Muscle of arm (tissue), 12 donors: ENCODE data around the gene MYL7. TPM values are rescaled to one million over a fixed set of nuclear protein-coding genes. Genes with fewer than 3 reads are reported as not detected.
"Not testable (repeated sequence)": the region's sequence is repeated elsewhere in the genome, so short reads cannot be mapped to it uniquely, and the experiment has no call there.

Source experiments
- DNase-seq: peaks from one replicate; pipeline ENCODE4 v3.0.0-alpha.2; 2013
- polyA plus RNA-seq, 12 donors: library from polyadenylated mRNA; unstranded; fragments of 120-200 nt; gene quantifications; one replicate each; pipeline ENCODE4 v1.2.1, GENCODE V29; 2013; ENCODE audit not compliant: insufficient read length in 12 of 12

The MYL7 gene
- polyA plus RNA-seq, 12 donors: 1.6 to 7.7 (median 3.9) TPM; not detected in 2

DNA sequence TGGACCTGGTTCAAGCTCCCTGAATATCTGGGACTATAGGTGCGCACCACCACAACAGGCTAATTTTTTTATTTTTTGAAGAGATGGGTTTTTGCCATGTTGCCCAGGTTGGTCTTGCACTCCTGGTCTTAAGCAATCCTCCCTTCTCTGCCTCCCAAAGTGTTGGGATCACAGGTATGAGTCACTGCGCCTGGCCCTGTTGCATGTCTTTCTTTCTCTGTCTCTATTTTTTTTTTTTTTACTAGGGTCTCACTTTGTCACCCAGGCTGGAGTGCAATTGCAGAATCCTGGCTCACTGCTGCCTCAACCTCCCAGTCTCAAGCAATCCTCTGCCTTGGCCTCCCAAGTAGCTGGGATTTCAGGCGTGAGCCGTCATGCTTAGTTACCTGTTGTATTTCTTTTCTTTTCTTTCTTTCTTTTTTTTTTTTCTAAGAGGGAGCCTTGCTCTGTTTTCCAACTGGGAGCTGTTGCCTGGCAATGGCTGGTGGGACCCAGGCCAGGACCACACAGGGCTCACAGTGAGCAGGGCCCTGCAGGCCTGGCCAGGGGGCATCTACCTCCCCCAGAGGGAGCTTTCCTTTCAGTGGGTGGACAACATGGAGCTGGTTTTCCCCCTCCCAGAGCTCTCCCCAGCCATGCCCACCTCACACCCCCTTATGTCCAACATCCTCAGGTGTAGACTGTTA, 6.0 kb downstream of the MYL7 start:
- no peak for DNase-seq

DNA sequence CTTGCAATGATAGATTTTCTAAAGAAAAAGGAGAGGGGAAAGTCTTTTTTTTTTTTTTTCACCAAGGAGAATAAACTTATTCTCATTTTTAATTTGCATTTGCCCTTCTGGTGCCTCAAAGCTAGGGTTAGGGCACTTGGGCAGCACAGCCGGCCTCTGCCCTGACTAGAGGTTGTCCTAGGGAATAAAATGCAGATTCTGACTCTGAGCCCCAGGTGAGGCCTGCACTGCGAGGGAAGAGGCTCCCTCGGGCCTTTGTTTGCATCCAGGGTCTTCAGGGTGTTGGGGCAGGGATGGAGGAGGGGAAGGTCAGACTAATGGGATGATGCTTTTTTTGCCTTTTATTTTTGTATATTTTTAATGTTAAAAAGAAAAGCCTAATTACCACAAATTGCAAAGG, 7.8 kb downstream of the MYL7 start:
- no peak for DNase-seq

DNA sequence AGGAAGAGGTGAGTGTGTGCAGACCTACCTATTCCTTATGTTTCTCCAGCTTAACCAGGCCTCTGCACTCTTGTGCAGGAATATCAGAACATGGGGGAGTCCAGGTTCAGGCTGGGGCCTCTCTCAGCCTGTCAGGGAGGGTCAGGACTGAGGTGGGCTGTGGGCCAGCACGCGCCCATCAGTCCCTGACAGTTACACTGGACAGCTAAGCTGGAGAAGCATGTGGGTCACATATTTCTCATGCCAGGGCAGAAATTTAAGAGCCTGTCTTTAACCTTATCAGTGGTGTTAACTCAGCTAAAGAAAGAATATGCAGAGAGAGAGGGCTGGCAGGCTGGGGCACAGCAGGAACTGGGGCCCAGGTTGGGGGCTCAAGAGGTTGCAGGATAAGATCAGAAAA, 9.1 kb downstream of the MYL7 start:
- no peak for DNase-seq

DNA sequence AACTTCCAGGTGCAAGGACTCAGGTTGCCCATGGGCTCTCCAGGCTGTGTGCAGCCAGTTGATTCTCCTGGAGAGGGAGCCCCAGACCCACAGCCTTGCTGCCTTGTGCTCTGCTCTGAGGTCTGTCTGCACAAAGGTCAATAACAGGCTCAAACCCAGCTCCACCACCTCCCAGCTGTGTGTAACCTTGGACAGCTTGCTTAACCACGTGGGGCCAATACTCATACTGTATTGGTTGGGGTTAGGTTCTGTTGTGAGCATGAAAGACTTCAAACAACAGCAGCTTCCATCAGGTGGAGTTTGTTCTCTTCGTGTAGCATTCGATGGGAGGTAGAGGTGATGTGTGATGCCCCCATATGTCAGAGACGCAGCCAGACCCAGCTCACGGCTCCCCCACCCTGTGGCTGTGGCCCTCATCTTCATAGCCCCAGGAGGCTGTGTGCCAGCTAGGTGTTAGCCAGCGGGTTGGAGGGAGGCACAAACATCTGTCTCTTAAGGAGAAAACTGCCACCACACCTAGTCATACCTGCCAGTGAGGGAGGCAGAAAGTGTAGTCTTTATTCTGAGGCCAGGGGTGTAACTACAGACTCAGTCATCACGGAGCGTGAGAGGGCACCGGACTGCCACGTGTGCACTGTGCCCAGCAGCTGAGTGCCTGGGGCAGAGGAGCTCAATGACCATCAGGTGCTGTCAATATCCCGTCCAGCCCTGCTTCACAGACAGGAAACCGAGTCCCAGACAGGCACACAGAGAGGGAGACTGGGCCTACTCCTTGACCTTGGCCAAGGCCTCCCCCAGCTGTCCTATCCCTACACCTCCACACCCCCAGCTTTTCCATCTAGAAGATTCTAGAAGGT, 9.7 kb downstream of the MYL7 start:
- DNase-seq: no peak

DNA sequence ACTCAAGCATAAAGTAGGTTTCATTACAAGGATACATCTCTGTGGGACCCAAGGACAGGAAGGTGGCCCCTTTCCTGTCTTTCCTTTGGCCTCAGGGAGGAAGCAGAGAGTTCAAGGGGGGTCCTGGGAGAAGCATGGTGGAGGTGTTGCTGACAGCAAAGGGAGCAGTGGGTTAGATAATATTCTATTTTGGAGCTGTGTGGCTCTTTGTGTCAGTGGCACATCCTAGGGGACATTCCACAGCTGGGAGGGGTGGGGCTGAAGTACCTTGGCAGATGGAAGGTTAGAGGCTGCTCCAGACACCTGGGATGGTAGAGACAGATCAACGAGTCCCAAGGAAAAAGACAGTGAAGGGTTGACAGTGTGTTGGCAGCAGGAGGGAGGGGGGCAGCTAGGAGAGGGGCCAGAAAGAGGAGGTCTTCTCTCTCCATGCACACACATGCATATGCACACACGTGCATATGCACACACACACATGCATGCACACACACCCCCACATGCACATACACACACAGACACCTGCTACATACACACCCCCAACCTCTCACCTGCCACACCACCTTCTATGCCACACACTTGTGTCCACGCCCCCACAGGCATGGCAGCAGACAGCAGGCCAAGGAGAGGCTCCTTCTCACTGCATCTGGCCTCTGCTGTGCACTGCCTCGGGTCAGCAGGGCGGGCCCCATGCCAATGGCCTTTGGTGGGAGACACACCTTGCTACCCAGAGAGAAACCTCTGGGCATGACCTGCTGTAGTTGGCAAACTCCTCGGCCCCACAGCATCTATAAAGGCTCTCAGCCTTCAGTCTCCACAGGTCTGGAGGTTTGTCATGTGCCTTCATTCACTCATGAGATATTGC, 12.2 kb downstream of the MYL7 start:
- no peak for DNase-seq

DNA sequence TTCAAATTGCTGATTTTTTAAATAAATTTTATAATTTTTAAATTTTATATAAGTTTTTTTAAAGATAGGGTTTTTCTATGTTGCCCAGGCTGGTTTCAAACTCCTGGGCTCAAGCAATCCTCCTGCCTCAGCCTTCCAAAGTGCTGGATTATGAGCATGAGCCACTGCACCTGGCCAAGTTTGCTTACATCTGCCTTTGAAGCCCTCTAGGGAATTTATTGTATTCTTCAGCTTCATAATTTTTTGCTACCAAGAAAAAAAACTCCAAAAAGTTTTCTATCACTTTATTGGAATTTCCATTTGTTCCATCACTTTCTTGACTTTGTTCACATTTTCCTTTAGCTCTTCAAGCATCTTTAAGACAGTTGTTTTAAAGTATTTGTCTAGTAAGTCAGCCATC, 14.0 kb downstream of the MYL7 start:
- no peak for DNase-seq

DNA sequence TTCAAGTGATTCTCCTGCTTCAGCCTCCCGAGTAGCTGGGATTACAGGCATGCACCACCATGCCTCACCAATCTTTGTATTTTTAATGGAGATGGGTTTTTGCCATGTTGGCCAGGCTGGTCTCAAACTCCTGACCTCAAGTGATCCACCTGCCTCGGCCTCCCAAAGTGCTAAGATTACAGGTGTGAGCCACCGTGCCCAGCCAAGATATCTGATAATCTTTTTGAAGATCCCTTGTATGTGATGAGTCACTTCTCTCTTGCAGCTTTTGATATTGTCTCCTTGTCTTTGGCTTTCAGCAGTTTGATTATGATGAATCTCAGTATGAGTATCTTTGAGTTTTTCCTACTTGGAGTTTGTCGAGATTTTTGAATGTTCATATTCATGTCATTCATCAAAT, 14.6 kb downstream of the MYL7 start:
- DNase-seq: not testable (repeated sequence)

DNA sequence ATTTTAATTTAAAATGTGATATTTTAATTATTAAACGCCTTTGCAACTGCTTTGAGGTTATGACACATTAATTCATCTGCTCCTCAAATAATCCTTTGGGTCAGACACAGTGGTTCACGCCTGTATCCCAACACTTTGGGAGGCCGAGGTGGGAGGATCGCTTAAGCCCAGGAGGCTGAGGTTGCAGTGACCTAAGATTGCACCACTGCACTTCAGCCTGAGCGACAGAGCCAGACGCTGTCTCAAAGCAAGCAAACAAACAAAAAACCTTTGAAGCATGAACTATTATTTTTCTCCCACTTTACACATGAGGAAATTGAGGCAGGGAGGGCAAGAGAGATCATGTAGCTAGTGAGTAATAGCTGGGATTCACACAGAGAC, 16.3 kb downstream of the MYL7 start:
- DNase-seq: no peak

DNA sequence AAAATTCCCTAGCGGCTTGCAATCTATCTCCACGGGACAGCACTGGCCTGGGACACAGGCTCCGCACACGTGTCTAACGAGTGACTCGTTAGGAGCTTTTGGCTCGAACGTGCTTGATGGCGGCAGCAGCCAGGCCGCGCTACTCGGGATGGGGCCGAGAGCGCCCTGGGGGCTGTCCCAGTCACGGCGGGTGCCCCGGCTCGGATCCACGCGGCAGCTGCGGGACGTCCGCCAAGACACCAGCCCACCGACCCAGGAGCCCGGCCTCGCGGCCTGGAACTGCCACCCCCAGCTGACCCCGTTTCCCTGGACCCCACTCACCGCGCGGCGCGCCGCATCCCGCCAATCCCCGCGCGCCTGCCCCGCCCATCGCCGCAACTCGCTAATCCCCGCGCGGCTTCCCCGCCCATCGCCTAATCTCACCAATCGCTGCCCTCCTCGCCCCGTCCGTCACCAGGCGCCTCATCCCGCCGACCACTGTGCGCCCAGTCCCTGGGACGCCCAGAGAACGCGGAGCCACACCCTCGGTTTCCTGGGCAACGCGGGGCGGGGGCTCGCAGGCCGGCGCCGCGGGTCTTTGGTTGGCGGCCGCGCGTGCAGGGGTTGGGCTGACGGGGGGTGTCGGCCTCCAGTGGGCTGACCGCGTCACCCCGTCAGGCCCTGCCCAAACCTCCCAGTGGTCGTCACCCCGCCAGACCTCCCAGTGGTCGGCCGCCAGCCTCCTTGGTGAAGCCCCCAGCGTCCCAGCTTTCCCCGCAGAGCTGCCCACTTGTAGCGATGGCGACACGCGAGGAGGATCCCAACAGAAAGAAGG, 17.7 kb downstream of the MYL7 start, which contains the start of gene POLD2:
Gene POLD2, minus strand, starts transcription at position 359 of the 814 bp plus-strand sequence. CDS start 1,495 bp downstream, outside the sequence.
- peak; percentile 98 for DNase-seq

DNA sequence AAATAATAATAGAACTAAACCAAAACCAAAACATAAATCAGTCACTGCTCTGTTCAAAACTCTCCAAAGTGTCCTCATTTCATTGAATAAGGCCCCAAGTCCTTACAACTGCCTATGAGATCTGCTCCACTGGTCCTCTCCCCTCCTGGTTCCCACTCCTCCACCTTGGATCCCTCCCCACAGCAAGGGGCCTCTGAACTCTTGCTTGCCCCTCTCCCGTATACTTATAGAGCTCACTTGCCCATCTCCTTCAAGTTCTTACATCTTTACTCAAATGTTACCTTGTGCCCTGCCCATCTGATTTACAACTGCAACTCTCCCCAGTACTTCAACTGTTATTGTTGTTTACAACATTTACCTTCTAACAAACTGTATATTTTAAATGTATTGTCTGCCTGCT, 18.6 kb downstream of the MYL7 start:
- no peak for DNase-seq

DNA sequence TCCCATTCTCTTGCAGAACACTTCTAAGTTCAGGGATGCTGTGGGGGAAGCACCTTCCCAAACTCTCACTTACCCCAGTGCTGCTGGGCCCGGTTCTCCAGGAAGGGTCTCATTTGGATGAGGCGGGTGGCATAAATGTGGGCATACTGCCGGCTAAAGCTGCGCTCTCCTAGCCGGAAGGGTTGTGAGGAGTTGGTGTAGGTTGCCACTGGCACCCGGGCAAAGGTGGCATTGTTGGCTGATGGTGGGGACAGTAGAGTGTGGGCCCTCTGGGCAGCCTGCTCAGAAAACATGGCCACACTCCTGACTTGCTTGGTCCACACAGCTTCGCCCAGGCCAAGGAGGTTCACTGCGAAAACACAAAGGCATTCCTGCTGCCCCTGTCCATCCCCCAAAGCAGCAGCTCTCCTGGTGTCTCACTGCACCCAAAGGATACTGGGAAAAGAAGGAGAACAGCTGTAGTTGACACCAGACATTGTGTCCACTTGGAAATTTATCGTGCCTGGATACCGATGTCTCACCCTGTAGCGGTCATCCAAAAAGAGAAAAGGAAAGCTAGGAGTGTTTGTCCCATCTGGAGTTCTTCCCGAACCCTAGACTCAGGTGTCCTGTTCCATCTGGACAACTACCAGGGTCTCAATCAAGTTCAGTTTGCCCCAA, 19.2 kb downstream of the MYL7 start:
- DNase-seq: no peak

DNA sequence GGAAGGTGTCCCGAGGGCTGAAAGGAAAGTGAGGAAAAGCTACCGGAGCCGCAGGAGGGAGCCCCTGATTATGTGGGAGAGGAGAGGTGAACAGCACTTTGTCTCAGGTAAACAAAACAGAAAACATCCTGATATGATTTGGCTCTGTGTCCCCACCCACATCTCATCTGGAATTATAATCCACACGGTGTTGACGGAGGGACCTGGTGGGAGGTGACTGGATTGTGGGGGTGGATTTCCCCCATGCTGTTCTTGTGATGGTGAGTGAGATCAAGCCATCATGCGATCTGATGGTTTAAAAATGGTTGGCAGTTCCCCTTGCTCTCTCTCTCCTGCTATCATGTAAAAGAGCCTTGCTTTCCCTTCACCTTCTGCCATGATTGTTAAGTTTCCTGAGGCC, 20.7 kb downstream of the MYL7 start:
- DNase-seq: no peak

DNA sequence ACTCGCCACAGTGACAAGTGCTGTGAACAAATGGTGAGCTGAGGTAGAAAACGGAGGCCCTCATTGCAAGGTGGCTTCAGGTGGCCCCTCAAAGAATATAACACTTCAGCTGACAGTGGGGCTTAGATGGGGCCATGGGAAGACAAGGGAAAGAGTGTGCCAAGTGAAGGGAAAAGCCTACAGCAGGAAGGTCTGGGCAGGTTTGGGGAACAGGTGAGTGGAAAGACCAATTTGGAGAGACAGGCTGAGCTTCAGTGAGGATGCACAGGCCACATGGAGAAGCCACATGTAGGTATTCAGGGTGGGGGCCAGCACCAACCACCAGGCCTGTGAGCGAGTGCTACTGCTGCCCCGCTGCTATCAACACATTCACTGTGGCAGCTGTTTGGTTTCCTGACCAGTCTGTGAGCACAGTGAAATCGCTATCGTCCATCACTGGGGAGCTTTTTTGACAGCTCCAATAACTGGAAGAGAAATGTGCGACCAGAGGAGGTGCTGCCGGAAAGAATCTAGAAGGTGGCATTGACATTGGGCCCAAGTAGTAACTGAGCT, 21.2 kb downstream of the MYL7 start:
- DNase-seq: no peak

DNA sequence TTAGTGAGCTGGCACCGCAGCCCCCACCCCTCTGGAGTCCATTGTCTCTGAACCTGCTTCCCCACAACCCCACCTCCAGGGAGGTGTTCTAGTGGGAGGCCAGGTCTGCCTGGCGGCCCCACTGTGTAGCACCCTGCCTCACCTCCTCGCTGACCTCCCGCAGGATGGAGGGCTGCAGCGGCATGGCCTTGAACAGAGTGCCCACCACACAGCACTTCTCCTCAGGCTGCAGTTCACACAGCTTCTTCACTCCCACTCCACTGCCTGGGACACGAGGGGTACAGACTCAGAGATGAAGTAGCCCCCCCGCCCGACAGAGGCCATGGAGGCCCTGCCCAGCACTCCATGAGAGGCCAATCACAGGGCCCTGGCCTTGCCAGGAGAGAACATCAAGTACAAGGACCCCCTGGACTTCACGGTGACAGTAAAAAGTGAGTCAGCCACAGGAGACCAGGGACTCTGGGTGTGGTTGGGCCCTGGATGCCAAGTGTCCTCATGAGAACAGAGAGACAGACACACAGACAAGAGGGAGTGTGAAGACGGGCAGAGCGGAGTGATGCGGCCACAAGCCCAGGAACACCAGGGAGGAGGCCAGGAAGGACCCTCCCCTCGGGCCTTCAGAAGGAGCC, 23.2 kb downstream of the MYL7 start:
- no peak for DNase-seq

DNA sequence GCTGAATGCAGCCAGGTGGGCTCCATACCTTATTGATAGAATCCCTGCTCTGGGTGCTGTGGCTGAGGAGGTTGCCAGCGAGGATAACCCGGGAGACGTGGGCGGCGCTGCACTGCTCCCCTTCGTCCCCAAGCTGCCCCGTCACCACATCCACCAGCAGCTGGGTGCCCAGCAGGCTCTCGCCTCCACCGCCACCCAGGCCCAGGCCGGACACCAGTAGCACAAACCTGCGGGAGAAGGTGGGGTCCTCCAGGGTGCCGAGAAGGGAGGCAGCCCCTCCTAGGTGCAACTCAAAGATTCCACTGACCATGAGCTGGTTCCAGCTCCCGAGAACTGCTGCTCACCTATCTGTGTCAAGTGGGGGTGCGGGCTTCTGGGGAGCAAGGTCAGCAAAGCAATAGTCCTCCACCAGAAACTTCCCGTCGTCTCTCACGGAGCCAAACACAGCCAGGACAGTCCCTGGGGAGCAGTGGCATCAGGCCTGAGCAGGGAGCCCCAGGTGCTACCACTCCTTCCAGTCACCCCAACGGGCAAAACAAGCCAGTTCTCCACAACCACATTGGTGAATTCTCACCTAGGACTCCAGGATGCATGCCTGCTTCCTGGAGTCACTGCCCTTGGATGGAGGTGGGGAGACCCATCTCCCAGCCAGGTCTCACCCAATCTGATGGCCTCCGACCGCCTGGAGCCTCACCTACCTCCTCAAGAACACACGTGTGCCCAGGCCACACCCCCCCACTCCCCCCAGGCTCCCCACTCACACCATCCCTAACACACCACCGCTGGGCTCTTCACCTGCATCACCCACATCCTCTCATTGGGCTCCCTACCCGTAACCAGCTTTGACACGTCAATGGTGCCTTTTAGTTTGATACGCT, 24.1 kb downstream of the MYL7 start:
- no peak for DNase-seq

DNA sequence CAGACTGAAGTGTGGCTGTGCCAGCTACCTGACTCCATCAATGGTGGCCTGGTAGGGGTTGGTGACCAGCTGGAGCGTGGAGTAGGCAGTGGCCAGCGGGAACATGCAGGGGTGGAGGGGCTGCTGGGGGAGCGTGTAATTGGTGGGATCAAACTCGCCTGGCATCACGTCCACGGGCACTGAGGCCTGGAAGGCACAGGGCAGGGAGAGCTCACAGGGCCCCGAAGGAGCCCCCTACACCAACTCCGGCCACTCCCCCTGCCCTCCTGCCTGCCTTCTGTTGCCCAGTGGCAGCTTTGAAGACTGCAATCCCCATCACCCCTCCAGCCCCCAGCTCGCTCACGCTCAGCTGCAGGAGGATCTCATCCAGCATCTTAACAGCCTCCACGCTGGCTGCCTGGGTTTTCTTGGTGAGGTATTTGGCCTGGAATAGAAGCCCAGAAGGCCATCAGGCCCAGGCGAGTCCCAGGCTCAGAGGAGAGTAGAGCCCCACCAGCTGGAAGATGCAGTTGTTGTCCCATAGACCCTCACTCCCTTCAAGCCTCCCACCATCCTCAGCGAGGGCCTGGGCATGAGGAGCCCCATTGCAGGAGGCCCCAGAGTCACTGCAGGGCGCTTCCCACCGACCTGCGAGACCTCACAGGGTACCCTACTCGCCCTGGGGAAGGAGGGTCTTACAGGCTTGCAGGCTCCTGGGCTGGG, 24.9 kb downstream of the MYL7 start:
- DNase-seq: no peak

DNA sequence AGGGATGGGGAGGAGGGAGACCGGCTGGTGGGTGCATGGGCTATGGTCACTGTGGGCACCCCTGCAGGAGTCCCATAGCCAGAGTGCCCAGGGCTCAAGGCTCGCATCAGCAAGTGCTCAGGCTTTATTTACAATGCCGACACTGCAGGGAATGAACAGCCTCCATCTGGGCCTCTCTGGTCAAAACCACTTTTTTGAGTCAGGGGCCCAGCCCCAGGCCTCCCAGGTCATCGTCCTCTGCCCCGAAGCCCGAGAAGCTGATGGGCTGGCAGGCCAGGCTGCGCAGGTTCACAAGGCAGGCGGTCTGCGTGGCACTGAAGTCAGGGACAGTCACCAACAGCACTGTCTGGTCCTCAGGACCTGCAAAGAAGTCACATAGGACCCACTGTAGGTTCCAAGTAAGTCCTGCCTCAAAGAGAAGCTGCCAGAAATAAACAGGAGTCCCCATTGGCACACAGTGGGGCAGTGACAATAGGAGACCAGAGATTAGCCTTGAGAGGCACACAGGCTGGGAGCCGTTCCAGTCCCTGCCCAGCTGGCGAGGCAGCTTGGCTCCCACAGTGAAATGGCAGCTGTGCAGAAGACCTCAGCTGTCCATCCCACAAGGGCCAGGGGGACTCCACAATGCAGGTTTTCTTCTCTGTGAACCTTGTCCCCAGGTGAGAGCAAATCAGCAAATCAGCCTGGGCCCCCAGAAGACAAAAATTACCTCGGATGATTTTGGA, 26.4 kb downstream of the MYL7 start:
- no peak for DNase-seq
